ENCODE data around the gene RXRA.

RXRA gene

GRCh38 chr9:134339183-134339806 lies 13.0 kb downstream of the RXRA start:
- DNase-seq = no peak

DNA sequence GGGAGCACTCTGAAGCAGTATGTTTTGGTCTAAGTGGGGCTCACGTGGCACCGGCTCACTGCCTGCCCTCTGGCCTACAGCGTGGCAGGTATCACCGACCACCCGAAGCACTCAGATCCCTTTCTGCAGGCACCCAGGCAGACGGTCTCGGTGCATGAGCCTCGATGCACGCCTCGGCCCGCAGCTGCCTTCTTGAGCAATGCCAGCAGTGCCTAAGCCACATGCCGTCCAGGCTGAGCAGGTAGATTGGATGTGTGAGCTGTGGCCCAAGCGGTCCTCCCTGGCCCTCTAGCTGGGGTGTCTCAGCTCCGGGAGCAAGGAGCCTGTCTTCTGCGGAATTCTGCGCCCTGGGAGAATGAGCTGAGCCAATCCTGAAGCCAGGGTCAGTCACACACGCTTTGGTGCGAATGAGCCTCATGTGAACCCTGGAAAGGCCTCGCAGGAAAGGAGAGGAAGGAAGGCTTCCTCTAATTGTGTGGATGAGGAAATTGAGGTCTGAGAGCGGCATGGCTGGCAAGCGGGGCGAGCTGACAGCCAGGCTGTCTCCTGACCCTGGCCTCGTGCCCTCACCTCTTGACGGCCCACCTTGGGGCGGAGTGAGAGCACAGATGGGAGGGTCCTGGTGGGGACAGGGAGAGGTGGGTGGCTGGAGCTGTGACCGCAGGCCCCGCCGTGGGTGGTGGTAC lies 14.4 kb downstream of the RXRA start:
- no peak for DNase-seq

DNA sequence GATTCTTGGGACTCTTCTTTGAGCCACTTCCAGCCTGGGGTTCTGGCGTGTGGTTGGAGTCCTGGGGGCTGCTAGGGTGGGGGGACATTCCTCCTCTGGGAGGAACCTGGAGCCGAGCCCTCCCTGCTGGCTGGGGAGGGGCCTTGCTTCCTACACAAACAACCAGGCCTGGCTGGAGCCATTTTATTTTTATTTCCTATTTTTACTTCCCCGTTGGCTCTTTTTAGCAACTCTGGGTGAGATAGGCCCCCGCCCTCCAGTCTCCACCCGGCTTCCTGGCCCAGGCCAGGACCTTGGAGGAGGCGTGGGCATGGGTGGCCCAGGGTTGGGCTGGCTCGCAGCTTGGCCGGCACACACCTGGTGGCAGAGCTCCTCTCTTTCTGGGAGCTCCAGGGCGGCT lies 15.1 kb downstream of the RXRA start:
- DNase-seq = no peak

DNA sequence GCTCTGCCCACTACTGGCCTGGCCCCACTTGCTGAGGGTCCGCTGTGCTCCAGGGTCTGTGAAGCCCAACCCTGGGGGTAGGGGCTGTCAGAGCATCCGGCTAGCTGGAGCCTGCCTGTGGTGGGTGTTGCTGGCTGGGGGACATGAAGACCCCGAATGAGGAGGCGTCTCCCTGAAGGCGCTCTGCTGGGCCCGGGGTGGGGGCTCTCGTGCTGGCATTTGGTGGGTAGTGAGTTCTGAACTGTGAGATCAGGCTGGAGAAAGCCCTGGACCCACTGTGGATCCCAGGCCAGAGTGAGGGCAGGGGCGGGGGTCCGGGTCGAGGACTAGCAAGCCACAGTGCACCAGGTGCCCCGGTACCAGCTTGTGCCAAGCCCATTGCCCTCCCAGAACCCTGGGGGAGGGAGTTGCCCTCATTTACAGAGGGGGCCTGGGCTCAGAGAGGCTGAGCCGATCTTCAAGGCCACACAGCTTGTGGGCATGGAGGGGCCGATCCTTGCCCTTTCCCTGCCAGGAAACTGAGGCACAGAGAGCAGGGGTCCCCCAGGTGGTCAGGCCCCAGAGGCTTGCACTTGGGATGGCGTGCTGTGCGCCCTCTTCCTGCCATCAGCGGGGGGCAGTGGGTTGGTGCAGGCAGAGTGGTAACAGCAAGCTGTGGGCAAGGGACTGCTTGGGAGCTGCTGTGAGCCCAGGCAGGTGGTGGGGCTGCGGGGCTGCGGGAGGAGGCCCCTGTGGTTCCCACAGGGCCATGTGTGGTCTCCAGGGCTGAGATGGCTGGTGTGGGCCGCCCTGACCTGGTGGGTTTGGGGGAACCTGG lies 15.9 kb downstream of the RXRA start:
- no peak for DNase-seq

DNA sequence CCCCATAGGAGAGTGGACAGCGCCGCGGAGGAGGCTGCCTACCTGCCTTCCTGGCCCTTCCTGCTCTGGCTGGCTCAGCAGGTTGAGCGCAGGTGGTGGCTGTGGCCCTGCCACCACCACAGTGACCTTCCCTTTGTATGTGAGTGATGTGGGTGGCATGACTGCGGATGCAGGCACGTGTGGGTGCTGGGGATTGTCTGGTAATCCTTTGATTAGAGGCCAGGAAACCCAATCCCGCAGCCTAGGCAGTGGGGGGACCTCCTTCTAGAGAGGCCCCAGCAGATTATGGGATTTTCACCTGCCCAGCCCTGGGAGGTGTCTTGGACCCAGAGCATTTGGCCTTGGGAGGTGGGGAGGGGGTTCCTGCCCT lies 16.5 kb downstream of the RXRA start:
- no peak for DNase-seq

- no peak for DNase-seq
Observed at GRCh38 chr9:134343637-134344036, 17.4 kb downstream of the RXRA start.

GRCh38 chr9:134344068-134344799 lies 18.0 kb downstream of the RXRA start:
- DNase-seq = no peak

- no peak for DNase-seq
Observed at GRCh38 chr9:134344800-134345310, 18.6 kb downstream of the RXRA start.

DNA sequence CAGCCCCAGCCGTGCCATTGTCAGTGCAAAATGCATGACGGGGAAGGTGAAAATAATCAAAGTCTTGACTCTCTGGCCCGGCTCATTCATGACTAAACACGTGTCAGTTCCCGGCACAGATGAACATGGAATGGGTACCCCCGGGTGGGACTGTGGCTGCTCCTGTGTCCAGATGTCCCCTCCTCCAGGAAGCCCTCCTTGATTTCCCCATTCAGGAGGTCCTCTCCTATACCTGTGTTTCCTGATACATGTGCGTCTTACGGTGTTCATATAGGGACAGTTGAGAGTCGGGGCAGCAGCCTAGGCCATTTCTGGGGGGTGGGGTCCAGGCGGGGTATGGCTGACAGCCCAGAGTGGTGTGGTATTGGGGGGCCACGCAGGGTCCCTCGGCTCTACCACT lies 19.5 kb downstream of the RXRA start:
- DNase-seq = no peak

- no peak for DNase-seq
Observed at GRCh38 chr9:134346151-134346550, 19.9 kb downstream of the RXRA start.

DNA sequence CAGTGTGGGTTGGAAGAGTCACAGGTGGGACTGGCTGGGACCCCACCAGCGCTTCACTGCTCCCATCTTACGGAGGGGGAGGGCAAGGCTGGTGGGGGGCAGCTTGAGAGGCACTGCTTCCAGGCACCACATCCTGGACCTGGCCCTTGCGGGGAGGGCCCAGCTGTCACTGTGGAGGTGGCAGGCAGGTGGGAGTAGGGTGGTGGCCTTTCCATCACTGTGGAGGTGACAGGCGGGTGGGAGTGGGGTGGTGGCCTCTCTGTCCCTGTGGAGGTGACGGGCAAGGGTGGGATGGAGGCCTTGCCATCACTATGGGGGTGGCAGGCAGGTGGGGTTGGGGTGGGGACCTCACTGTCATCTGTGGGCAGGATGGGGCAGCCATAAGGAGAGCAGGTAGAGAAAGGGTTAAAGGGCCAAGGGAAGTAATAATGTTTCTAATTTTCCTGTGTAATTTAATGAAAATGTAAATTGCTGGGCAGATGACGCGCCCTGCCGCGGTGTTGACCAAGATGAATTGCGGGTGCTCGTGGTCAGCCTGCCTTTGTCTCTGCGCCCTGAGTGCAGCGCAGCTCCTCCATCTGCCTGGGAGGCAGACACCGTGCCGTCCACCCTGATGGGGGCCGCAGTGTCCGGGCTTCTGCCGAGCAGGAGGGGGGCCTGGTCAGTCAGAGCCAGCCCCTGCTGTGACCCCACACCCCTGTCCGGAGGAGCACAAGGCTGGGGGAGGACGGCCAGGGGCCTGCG lies 20.8 kb downstream of the RXRA start:
- DNase-seq = no peak

GRCh38 chr9:134347996-134348395 lies 21.7 kb downstream of the RXRA start:
- DNase-seq = no peak

GRCh38 chr9:134348404-134349155 lies 22.3 kb downstream of the RXRA start:
- no peak for DNase-seq

- no peak for DNase-seq
Observed at GRCh38 chr9:134349936-134350335, 23.7 kb downstream of the RXRA start.

DNA sequence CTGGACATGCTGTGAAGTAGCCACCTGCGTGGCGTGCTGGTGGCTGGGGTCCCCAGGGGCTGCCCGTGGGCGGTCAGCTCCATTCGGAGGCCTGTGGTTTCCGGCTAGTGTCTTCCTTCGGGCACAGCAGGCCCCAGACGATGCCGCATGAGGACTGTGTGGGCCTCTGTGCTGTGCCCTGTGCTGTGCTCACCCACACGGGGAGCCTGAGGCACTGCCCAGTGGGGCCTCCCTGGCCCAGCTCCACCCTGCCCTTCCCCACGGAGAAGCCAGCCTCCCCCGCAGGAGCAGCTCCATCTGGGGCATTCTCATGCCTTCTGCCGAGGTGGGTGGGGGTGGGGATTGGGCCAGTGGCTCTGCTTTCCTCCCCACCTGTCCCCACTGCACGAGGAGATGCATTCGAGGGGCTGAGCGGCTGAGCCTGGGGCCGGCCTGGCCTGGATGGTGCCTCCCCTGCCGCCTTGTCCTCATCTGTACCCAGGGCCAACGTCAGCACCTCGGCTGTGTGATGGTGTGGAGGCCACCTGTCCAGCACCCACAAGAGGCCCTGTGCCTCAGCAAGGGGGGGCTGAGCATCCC lies 24.2 kb downstream of the RXRA start:
- DNase-seq = no peak

GRCh38 chr9:134351606-134352176 lies 25.4 kb downstream of the RXRA start:
- DNase-seq = no peak

GRCh38 chr9:134352247-134352933 lies 26.1 kb downstream of the RXRA start:
- DNase-seq = no peak

- no peak for DNase-seq
Observed at GRCh38 chr9:134353539-134353938, 27.3 kb downstream of the RXRA start.

DNA sequence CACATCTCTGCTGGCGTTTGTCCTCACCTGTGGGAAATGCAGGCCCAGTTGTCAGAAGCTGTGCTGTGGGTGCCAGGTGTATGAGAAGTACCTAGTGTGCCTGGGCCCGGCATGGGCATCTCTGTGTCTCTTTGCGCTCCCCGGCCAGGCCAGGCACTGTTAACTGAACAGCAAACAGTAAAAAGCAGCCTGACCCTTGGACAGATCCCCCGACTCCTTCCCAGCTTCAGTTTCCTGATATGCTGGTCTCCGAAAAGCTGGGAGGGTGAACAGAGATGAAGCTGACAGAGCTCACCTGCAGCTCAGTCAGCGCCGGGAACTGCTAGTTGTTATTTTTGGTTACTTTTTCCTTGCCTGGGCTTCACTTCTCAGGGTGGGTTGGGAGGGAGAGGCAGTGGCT lies 28.9 kb downstream of the RXRA start:
- DNase-seq = no peak

Data from T-helper 9 cell (primary cell).